DMS153 (cell line): ENCODE measurements around the gene AGO4.

Experiments used
- DNase-seq: peaks from one replicate; lab custom pipeline; 2025; lab: John Stamatoyannopoulos, UW

Gene AGO4

DNA sequence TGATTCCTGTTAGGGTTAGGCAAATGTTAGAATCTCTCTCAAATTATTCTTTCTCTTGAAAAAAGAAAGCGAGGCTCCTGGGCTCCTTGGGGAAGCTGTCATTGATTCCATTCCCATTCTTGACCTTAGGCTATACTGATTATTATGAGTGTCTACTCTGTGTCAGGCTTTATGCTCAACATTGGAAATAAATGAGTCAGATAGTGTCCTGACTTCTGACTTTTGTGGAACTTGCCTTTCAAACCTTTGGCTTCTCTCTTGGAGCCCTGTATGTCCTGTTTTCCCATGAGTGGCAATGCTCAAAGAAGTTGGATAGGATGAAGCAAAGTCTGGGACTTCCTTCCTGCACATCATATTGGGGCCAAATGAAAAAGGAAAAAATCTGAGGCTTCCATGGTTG lies 86.8 kb downstream of the AGO4 start:
- no peak for DNase-seq

DNA sequence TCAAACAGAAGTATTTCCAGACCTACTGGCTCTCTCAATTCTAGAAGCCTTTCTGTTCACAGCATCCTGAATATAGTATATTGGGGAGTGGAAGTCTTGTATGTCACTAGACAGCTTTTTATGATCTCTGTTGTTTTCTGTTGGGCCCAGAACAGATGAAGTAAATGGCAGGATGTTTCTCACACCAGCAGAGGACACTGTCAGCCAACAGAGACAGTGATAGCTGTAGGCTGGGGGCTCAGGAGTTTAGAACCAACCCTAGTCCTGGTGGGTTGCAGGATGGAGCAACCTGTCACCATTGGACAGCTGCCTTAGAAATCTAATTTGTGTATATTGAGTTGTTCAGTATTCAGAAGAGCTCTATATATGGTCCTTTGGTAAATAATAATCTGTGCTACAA lies 92.1 kb downstream of the AGO4 start:
- DNase-seq = no peak

DNA sequence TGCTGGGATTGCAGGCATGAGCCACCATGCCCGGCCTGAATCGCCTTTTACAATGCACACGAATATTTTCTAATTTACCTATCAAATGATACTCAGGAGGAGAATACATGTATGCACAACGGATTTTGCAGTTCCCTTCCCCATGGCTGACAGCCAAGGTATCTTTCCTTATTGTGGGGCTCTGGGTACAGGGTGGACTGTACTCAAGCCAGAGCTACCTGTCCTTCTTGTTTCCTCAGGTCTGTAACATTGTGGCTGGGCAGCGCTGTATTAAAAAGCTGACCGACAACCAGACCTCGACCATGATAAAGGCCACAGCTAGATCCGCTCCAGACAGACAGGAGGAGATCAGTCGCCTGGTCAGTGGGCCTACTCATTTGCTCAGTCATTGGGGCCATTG lies 93.4 kb downstream of the AGO4 start:
- no peak for DNase-seq

DNA sequence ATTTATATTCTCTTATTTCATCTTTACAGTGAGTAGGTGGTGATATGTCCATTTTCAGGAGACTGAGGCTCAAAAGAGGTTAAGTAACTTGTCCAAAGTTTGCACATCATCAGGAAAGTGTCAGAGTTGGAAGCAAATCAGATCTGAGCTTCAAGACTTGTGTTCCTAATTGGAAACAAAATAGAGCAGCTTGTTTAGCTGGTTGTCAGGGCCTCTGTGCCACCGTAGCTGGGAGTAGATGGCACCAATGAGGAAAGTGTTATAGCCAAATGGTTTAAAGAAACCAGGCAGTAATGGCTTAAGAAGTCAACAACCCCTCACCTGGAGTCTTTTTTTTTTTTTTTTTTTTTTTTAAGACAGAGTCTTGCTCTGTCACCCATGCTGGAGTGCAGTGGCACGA lies 94.9 kb downstream of the AGO4 start:
- DNase-seq = no peak
